GM18909 (cell line): Measurements from ENCODE around the gene GRB10.

Source experiments
- ATAC-seq: cut with Tn5 transposase; IDR thresholded peaks from one replicate; pipeline ENCODE4 v1.9.1; 2021; ENCODE audit warnings: mild to moderate bottlenecking; ENCODE audit not compliant: unreplicated experiment, poor library complexity

Gene GRB10

GRCh38 chr7:50621973-50622490 lies 160.7 kb downstream of the GRB10 start:
- ATAC-seq, result no peak

GRCh38 chr7:50621206-50621605 lies 161.5 kb downstream of the GRB10 start:
- ATAC-seq, result no peak

DNA sequence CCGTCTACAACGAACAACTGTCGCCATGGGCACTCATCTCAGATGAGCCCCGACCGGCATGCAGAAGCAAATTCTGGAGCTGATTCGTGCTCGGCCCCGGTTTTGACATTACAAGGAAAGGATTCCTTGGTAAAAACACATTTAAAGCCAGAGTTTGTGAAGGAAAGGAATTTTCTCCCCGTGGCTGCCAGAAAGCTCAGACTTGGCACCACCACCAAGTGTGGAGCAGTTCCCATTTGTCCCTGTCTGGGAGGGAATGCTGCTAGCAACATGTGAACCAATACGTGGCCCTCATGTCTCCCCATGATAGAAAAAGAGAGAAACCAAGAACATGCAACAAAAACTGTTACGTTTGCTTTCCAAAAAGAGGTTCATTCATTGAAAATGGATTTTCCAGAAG lies 162.3 kb downstream of the GRB10 start:
- no peak for ATAC-seq

GRCh38 chr7:50619684-50620083 lies 163.0 kb downstream of the GRB10 start:
- no peak for ATAC-seq

GRCh38 chr7:50618281-50618680 lies 164.4 kb downstream of the GRB10 start:
- ATAC-seq, result no peak

DNA sequence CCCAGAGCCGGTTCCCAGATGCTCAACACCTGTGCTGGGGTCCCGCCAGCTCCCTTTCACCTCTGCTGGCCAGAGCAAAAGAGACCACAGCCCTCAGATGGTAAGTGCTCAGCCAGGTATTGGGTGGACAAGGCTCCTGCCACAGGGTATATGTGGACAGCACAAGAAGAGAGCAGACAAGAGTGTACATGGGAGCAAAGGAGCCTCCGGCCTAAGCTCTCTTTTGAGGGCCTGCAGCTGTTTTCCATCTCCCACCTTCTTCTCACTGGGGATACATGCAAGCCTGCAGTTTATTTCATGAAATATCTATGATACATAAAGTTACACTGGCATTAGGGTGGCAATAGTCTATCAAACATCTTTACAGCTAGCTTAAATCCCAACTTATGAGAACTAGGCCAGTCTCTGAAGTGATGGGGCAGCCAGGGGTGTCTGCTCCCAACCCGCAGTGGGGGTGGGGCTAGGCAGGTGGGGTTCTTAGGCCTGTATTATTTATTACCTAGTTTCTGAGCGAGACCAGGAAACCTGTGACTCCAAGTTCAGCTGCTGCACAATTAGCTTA lies 167.1 kb downstream of the GRB10 start:
- no peak for ATAC-seq

- no peak for ATAC-seq
Measured at GRCh38 chr7:50614721-50615518, 167.8 kb downstream of the GRB10 start.

DNA sequence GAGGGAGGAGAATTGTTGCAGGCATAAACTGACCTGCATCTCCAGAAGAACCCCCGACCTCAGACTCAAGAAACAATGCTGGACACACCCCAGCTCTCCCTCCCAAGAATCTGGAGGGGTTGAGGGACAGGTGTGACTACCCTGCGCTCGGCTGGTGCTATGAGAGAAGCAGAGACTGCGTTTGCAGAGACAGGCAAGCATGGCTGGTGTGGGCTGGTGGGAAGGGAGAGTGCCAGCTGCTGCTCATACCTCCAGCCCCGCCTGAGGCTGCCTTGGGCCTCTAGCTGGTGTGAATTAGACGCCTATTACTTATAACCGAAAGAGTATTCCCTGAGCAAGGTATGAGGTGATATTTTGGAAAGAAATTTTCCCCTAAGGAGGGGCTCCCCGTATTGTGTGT lies 169.2 kb downstream of the GRB10 start:
- ATAC-seq, result no peak

GRCh38 chr7:50612704-50613103 lies 170.0 kb downstream of the GRB10 start:
- ATAC-seq, result no peak

GRCh38 chr7:50610521-50611277 lies 172.0 kb downstream of the GRB10 start:
- ATAC-seq, result peak; percentile 73

- no peak for ATAC-seq
Measured at GRCh38 chr7:50608196-50608906, 174.3 kb downstream of the GRB10 start.

GRCh38 chr7:50607524-50608125 lies 175.1 kb downstream of the GRB10 start:
- ATAC-seq, result no peak

- no peak for ATAC-seq
Measured at GRCh38 chr7:50605059-50605458, 177.6 kb downstream of the GRB10 start.

DNA sequence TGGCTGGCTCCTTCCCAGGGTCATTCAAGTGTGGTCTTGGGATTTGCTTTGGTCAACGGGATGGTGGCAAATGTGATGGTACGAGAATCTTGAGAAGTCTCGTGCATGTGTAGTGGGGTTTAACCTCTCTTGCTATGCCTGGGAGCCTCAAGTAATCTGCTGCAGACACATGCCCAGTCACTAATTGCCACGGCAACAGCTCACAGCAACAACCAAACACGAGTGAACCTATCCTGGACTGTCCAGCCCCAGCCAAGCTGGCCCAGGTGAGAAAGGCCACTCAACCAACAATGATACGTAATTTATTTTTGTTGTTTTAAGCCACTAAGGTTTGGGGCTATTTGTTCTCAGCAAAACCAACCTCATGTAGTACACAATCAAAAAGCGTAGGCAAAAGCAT lies 179.4 kb downstream of the GRB10 start:
- no peak for ATAC-seq

DNA sequence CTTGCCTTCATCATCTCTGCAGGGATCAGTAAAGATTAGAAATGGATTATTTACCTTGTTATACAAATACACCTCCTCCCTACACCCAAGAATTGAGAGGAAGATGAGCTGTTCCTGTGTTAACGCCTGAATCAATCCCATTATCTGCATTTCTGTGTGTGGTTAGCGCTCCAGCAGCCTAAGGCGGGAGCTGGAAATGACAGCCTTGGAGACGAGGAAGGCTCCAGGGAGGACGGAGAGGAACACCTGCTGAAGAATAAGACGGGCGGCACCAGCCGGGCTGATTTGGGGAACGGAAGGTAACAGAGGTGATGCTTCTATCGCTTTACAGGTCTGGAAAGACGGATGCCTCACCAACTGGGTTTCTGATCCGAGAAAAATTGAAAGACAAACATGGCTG lies 183.3 kb downstream of the GRB10 start:
- no peak for ATAC-seq

- no peak for ATAC-seq
Measured at GRCh38 chr7:50598460-50599343, 184.0 kb downstream of the GRB10 start.

GRCh38 chr7:50596484-50596883 lies 186.2 kb downstream of the GRB10 start:
- no peak for ATAC-seq

DNA sequence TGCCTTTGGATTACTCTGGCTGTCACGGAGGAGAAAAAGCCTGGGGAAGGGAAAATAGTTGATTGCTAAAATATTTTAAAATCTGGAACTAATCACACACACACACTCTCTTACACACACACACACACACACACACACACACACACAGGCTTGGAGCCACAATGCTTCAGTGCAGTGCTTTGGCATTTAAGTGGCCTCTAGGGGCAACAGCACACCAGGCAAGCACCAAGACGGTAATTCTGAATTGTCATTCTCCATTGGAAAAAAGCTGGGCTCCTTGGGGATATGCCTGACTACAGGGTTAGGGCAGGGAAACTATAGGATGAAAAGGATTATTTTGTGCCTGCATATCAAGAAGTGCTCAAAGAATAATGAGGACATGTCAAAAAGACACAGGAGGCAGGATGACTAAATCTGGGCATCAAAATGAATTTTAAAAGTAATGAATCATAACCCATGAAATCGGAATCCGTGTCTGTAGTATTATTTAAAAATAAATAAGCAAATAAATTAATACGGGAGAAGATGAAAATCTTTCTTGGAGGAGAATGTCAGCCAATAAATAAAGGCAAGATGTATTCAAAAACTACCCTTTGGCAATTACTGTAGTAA lies 187.1 kb downstream of the GRB10 start:
- peak; percentile 19 for ATAC-seq
